GM12878 (cell line): ENCODE measurements around the gene TSSK3. TPM values are rescaled to one million over a fixed set of nuclear protein-coding genes. Genes with fewer than 3 reads are reported as not detected.

Experiments used
- ATAC-seq: fragments of 200-7000 bp; cut with Tn5 transposase; 3 replicates; pipeline ENCODE4 v1.9.1; 2020; ENCODE audit warnings: mild to moderate bottlenecking, moderate library complexity
- BruUV-seq: library from RNA; stranded (reverse); fragments of 400-500 nt; replicated peaks from 2 replicates; lab custom pipeline; 2021; lab: Mats Ljungman, UMichigan
- CTCF ChIA-PET: fragments of 300-600 bp; sonication (Branson Sonifier 250); formaldehyde crosslinking; extraction: SDS; loops from one replicate; lab custom pipeline; 2021; ENCODE audit warnings: inconsistent platforms; lab: Yijun Ruan, JAX
- POLR2A ChIA-PET: fragments of 350-600 bp; formaldehyde crosslinking; extraction: SDS; loops from one replicate; lab custom pipeline; 2021; ENCODE audit warnings: inconsistent platforms; lab: Charles Lee
- RAD21 ChIA-PET: fragments of 300-600 bp; sonication (Branson Sonifier 250); formaldehyde crosslinking; loops from one replicate; lab custom pipeline; 2023; ENCODE audit warnings: antibody characterized with exemption; ENCODE audit not compliant: unreplicated experiment; lab: Charles Lee
- SMC1A ChIA-PET: fragments of 300-600 bp; sonication (Branson Sonifier 250); formaldehyde crosslinking; loops from one replicate; lab custom pipeline; 2023; ENCODE audit not compliant: unreplicated experiment, uncharacterized antibody; lab: Charles Lee
- DNase-seq: peaks from one replicate; pipeline ENCODE4 v3.0.0-alpha.2; 2011; ENCODE audit warnings: low read depth, low spot score
- FAIRE-seq: peaks from 3 replicates; lab custom pipeline; 2011; peaks lifted over from hg19 to GRCh38; lab: Jason Lieb, UNC
- H2AFZ ChIP-seq: 2 replicates; pipeline ENCODE4 v1.6.0; 2011; ENCODE audit warnings: low read depth, low read length, control low read depth; ENCODE audit not compliant: control insufficient read depth
- H3K27ac ChIP-seq: 2 replicates; pipeline ENCODE4 v1.5.1; 2011; ENCODE audit warnings: control low read depth; ENCODE audit not compliant: control insufficient read depth, insufficient read depth
- H3K27me3 ChIP-seq, 2 experiments: replicated peaks in 1 of 2; 2 replicates each; pipeline versions ENCODE4 v1.6.0 to v1.6.1; 2011; ENCODE audit warnings: low read length in 1 of 2; ENCODE audit not compliant: control insufficient read depth in 2 of 2, insufficient read depth in 2 of 2
- H3K36me3 ChIP-seq, 2 experiments: 2 replicates each; pipeline ENCODE4 v1.5.1; 2011; ENCODE audit warnings: low read length in 1 of 2; ENCODE audit not compliant: control insufficient read depth in 2 of 2, insufficient read depth in 2 of 2
- H3K4me1 ChIP-seq: 2 replicates; pipeline ENCODE4 v1.6.1; 2011; ENCODE audit warnings: mild to moderate bottlenecking, low read length, moderate library complexity, mixed read lengths; ENCODE audit not compliant: control insufficient read depth, insufficient read depth
- H3K4me2 ChIP-seq: 2 replicates; pipeline ENCODE4 v1.6.0; 2011; ENCODE audit warnings: control low read depth; ENCODE audit not compliant: control insufficient read depth, insufficient read depth
- H3K4me3 ChIP-seq: fragments of 200-600 bp; sonication (generic); 2 replicates; pipeline ENCODE4 v1.5.1; 2016
- H3K79me2 ChIP-seq: 2 replicates; pipeline ENCODE4 v1.6.0; 2011; ENCODE audit warnings: low read length; ENCODE audit not compliant: control insufficient read depth, insufficient read depth
- H3K9ac ChIP-seq: 2 replicates; pipeline ENCODE4 v1.8.0; 2011; ENCODE audit warnings: low read length, control low read depth, mixed read lengths; ENCODE audit not compliant: control insufficient read depth, insufficient read depth
- H3K9me3 ChIP-seq: replicated peaks from 3 replicates; pipeline ENCODE4 v1.5.1; 2011; ENCODE audit warnings: mild to moderate bottlenecking, low read length; ENCODE audit not compliant: control insufficient read depth, insufficient read depth
- H4K20me1 ChIP-seq: 2 replicates; pipeline ENCODE4 v1.6.0; 2011; ENCODE audit not compliant: control insufficient read depth, insufficient read depth
- BMI1 ChIP-seq: fragments of 450-650 bp; IDR thresholded peaks from 2 replicates; pipeline ENCODE4 v1.6.1; 2016; ENCODE audit warnings: mild to moderate bottlenecking, moderate library complexity, borderline replicate concordance
- CBX3 ChIP-seq: fragments of 200-600 bp; sonication (generic); IDR thresholded peaks from 2 replicates; pipeline ENCODE4 v1.6.1; 2016; ENCODE audit warnings: low read depth, borderline replicate concordance
- CREB1 ChIP-seq: IDR thresholded peaks from 2 replicates; pipeline ENCODE4 v1.6.1; 2012; ENCODE audit warnings: low read depth, mild to moderate bottlenecking, inconsistent platforms
- ELK1 ChIP-seq: IDR thresholded peaks from 2 replicates; pipeline ENCODE4 v1.6.1; 2012; ENCODE audit warnings: low read depth, low read length, improper control_type of control experiment
- EP300 ChIP-seq, 2 experiments: fragments of 150-350 bp in 1 of 2; IDR thresholded peaks; 2 replicates each; pipeline ENCODE4 v1.6.1; 2011 to 2012; ENCODE audit warnings: low read depth in 2 of 2, low read length in 2 of 2, borderline replicate concordance in 1 of 2, improper control_type of control experiment in 1 of 2, inconsistent platforms in 1 of 2; ENCODE audit not compliant: control insufficient read depth in 1 of 2
- MEF2B ChIP-seq: fragments of 450-650 bp; IDR thresholded peaks from 2 replicates; pipeline ENCODE4 v1.6.1; 2018; ENCODE audit warnings: mild to moderate bottlenecking, moderate library complexity; ENCODE audit not compliant: partially characterized antibody, poor library complexity, severe bottlenecking
- SUZ12 ChIP-seq: fragments of 200-600 bp; sonication (generic); IDR thresholded peaks from one replicate; pipeline ENCODE4 v1.6.1; 2018; ENCODE audit warnings: antibody characterized with exemption, mild to moderate bottlenecking; ENCODE audit not compliant: unreplicated experiment
- TCF12 ChIP-seq: IDR thresholded peaks from 2 replicates; pipeline ENCODE4 v1.6.1; 2011; ENCODE audit warnings: low read depth, mild to moderate bottlenecking, low read length
- YY1 ChIP-seq: IDR thresholded peaks from 2 replicates; pipeline ENCODE4 v1.6.1; 2011; ENCODE audit warnings: low read depth, mild to moderate bottlenecking, low read length
- ZNF687 ChIP-seq: fragments of 450-650 bp; IDR thresholded peaks from 2 replicates; pipeline ENCODE4 v1.6.1; 2017; ENCODE audit warnings: mild to moderate bottlenecking, moderate library complexity
- WGBS: methylation state at CpG from one replicate; pipeline ENCODE4 v1.1.6; 2016; ENCODE audit warnings: low lambda C conversion rate; ENCODE audit not compliant: insufficient replicate concordance, insufficient coverage; ENCODE audit errors: missing lambda C conversion rate; 5-methylcytosine and 5-hydroxymethylcytosine counted together
- in situ Hi-C: fragments of 300-500 bp; cut with MboI; formaldehyde crosslinking; loops from 9 replicates; pipeline ENCODE4 v1.14.3; 2018; ENCODE audit warnings: mixed read lengths
- intact Hi-C: fragments of 100-400 bp; cut with micrococcal nuclease; formaldehyde crosslinking; loops from one replicate; pipeline ENCODE4 v1.14.2; 2022; ENCODE audit not compliant: unreplicated experiment
- polyA plus RNA-seq, 11 experiments: library from polyadenylated mRNA; depleted of rRNA in 4 of 11; unstranded in 6 of 11; stranded (reverse) in 5 of 11; fragments of >200 nt; fragmentation: Nextera tagmentation in 4 of 11; fragmentation: Illumina TruSeq in 1 of 11; extraction: Ambion mirVana in 4 of 11; extraction: Trizol in 1 of 11; gene quantifications; 1 replicate in 1 of 11; 2 replicates in 10 of 11; pipeline versions ENCODE4 v1.2.1 to v1.2.3, GENCODE V29; 2011 to 2016; ENCODE audit warnings: inconsistent platforms in 2 of 11, missing spikeins in 2 of 11, low read depth in 1 of 11
- total RNA-seq, 4 experiments: library from RNA; depleted of rRNA in 3 of 4; stranded (reverse); fragments of >200 nt in 3 of 4; fragmentation: Illumina TruSeq in 1 of 4; extraction: Trizol in 1 of 4; gene quantifications; 2 replicates each; pipeline versions ENCODE4 v1.2.1 to v1.2.3, GENCODE V29; 2013 to 2021

TSSK3 gene
- total and polyA plus RNA-seq, 10 of the 15 experiments (the other 5 are each of a cell fraction or from before 2014, with no cell fraction given): 0.42 to 0.82 (median 0.60) TPM

- intact Hi-C loops: no loop called here
- BruUV-seq: no TSS peak
- H2AFZ ChIP-seq: no peak overlapping the region
- ATAC-seq (no peak), FAIRE-seq (no peak), DNase-seq (no peak)
- ChIA-PET CTCF (interaction anchor here (1.6 kb wide), 2 partner anchors 21 to 27 kb away, joined by 4 read pairs; no protein-coding TSS in a partner anchor), POLR2A (interaction anchor here (0.5 to 1.2 kb wide), 4 partner anchors 33 to 413 kb away, joined by 3 to 4 read pairs (median 3); no protein-coding TSS in a partner anchor), RAD21 (no interaction called here), SMC1A (interaction anchor here (0.7 to 1.5 kb wide), 3 partner anchors 14 to 81 kb away, joined by 3 read pairs; no protein-coding TSS in a partner anchor)
- H3K9ac ChIP-seq: no peak overlapping the region
- 94% methylated on average over 13 of the region's 13 CpGs for WGBS
- no peak overlapping the region for H3K4me2 ChIP-seq
- H3K9me3 ChIP-seq: no peaks in the 10 kb centered on the region
- no peaks in the 10 kb centered on the region for H4K20me1 ChIP-seq
- H3K27me3 ChIP-seq: no peaks in the 10 kb centered on the region
- H3K27ac ChIP-seq: no peak overlapping the region
- H3K4me1 ChIP-seq: no peaks in the 10 kb centered on the region
- H3K79me2 ChIP-seq: no peaks in the 10 kb centered on the region
- no peak overlapping the region for H3K4me3 ChIP-seq
- no peak for TF ChIP-seq MEF2B
- TF ChIP-seq CBX3: no peak
- no peak for TF ChIP-seq TCF12
- in situ Hi-C loops: no loop called here
- H3K36me3 ChIP-seq: peaks cover 0 to 16% of the 10 kb centered on the region in 2 experiments; a peak in 3 of 4 replicates
Observed at GRCh38 chr1:32386676-32387392, 24.5 kb downstream of the TSSK3 start.

- BruUV-seq: no TSS peak
- ChIA-PET CTCF (interaction anchor here (1.1 kb wide), 1 partner anchor 173 kb away, joined by 4 read pairs; no protein-coding TSS in a partner anchor), RAD21 (no interaction called here), POLR2A (interaction anchor here (1.0 kb wide), 1 partner anchor 52 kb away, joined by 3 read pairs; the partner anchor contains the start of gene MARCKSL1), SMC1A (interaction anchor here (1.3 to 1.5 kb wide), 2 partner anchors 12 to 55 kb away, joined by 3 to 5 read pairs; no protein-coding TSS in a partner anchor)
- no peaks in the 10 kb centered on the region for H4K20me1 ChIP-seq
- no peaks in the 10 kb centered on the region; the same call in 1 of the 2 replicates for H3K4me1 ChIP-seq
- no peak overlapping the region for H3K9ac ChIP-seq
- in situ Hi-C loops (no loop called here), intact Hi-C loops (no loop called here)
- H3K9me3 ChIP-seq: no peaks in the 10 kb centered on the region
- WGBS: 90% methylated on average over 5 of the region's 6 CpGs
- ATAC-seq (no peak), DNase-seq (no peak), FAIRE-seq (no peak)
- no peak overlapping the region for H3K27ac ChIP-seq
- no peaks in the 10 kb centered on the region for H3K27me3 ChIP-seq
- H3K79me2 ChIP-seq: peaks cover 6% of the 10 kb centered on the region
- H2AFZ ChIP-seq: no peak overlapping the region
- no peak overlapping the region for H3K4me3 ChIP-seq
- H3K36me3 ChIP-seq: peaks cover 0 to 17% of the 10 kb centered on the region in 2 experiments; a peak in 2 of 4 replicates
- no peak overlapping the region for H3K4me2 ChIP-seq
- TF ChIP-seq YY1: no peak
- no peak for TF ChIP-seq CREB1
- TF ChIP-seq ZNF687: no peak
- no peak for TF ChIP-seq SUZ12
- no peak for TF ChIP-seq EP300 (IDR thresholded peaks at IDR 0.05; ENCODE audit: borderline replicate concordance in 1 of 2, control insufficient read depth in 1 of 2, low read depth in 2 of 2, low read length in 2 of 2)
- no peak for TF ChIP-seq ELK1
- TF ChIP-seq BMI1: no peak
Observed at GRCh38 chr1:32388641-32389040, 26.3 kb downstream of the TSSK3 start.
